Measurements from ENCODE around the gene KIR3DL1. TPM values are rescaled to one million over a fixed set of nuclear protein-coding genes. Genes with fewer than 3 reads are reported as not detected.
"Not testable (repeated sequence)": the region's sequence is repeated elsewhere in the genome, so short reads cannot be mapped to it uniquely, and the experiment has no call there.

The KIR3DL1 gene
- total RNA-seq, 2 experiments from 2014 or later, result not detected

- Mint-ChIP-seq H3K4me1 (peaks cover 10% of the 10 kb centered on the region), H3K36me3 (no peaks in the 10 kb centered on the region), H3K27ac (no peak overlapping the region), H3K9me3 (no peaks in the 10 kb centered on the region), H3K27me3 (peaks cover 59% of the 10 kb centered on the region), H3K4me3 (no peak overlapping the region)
- no peak for DNase-seq
Measured at GRCh38 chr19:54795758-54796157, 20.5 kb upstream of the KIR3DL1 start.

- no peak within 1 kb of the TSS for H3K4me3 Mint-ChIP-seq
- DNase-seq, result no peak
- no peaks in the 10 kb centered on the region for H3K36me3 Mint-ChIP-seq
- H3K4me1 Mint-ChIP-seq, result no peaks in the 10 kb centered on the region
- no peak within 1 kb of the TSS for H3K27ac Mint-ChIP-seq
- H3K27me3 Mint-ChIP-seq, result peaks cover 27% of the 10 kb centered on the region
- H3K9me3 Mint-ChIP-seq, result no peaks in the 10 kb centered on the region
Measured at GRCh38 chr19:54803410-54803809, 12.9 kb upstream of the KIR3DL1 start, which contains the start of gene KIR2DL4. Gene KIR2DL4, plus strand, starts transcription at chr19:54803610. Its CDS starts 42 bp downstream, at chr19:54803652.

- H3K27me3 Mint-ChIP-seq, result peaks cover 20% of the 10 kb centered on the region
Measured at GRCh38 chr19:54804101-54804500, 12.2 kb upstream of the KIR3DL1 start.

GRCh38 chr19:54804571-54804970, 11.7 kb upstream of the KIR3DL1 start:
- DNase-seq, result no peak
- Mint-ChIP-seq H3K27me3 (peaks cover 15% of the 10 kb centered on the region), H3K36me3 (no peaks in the 10 kb centered on the region), H3K27ac (no peak overlapping the region), H3K4me1 (no peaks in the 10 kb centered on the region), H3K9me3 (no peaks in the 10 kb centered on the region), H3K4me3 (no peak overlapping the region)

More at GRCh38 chr19:54804101-54804500, 12.2 kb upstream of the KIR3DL1 start:
- H3K9me3 Mint-ChIP-seq, result no peaks in the 10 kb centered on the region
- no peaks in the 10 kb centered on the region for H3K36me3 Mint-ChIP-seq
- no peaks in the 10 kb centered on the region for H3K4me1 Mint-ChIP-seq
- DNase-seq, result no peak
- H3K4me3 Mint-ChIP-seq, result no peak overlapping the region
- H3K27ac Mint-ChIP-seq, result no peak overlapping the region

GRCh38 chr19:54805665-54806515, 10.4 kb upstream of the KIR3DL1 start:
- Mint-ChIP-seq H3K4me1 (no peaks in the 10 kb centered on the region), H3K27ac (no peak overlapping the region), H3K36me3 (no peaks in the 10 kb centered on the region), H3K4me3 (no peak overlapping the region), H3K27me3 (peaks cover 11% of the 10 kb centered on the region), H3K9me3 (no peaks in the 10 kb centered on the region)
- DNase-seq, result no peak

GRCh38 chr19:54806516-54806838, 9.8 kb upstream of the KIR3DL1 start:
- H3K27ac Mint-ChIP-seq, result no peak overlapping the region
- H3K9me3 Mint-ChIP-seq, result no peaks in the 10 kb centered on the region
- no peak overlapping the region for H3K4me3 Mint-ChIP-seq
- no peaks in the 10 kb centered on the region for H3K36me3 Mint-ChIP-seq
- DNase-seq, result no peak
- peaks cover 11% of the 10 kb centered on the region for H3K27me3 Mint-ChIP-seq
- H3K4me1 Mint-ChIP-seq, result no peaks in the 10 kb centered on the region

GRCh38 chr19:54814571-54814970, 1.7 kb upstream of the KIR3DL1 start:
- H3K4me1 Mint-ChIP-seq, DNase-seq, H3K27ac Mint-ChIP-seq, H3K4me3 Mint-ChIP-seq, H3K9me3 Mint-ChIP-seq, H3K36me3 Mint-ChIP-seq, H3K27me3 Mint-ChIP-seq: not testable (repeated sequence)

GRCh38 chr19:54817670-54818536, 1.6 kb downstream of the KIR3DL1 start:
- no peaks in the 10 kb centered on the region for H3K4me1 Mint-ChIP-seq
- H3K4me3 Mint-ChIP-seq, result no peak overlapping the region

GRCh38 chr19:54824416-54824815, 8.1 kb downstream of the KIR3DL1 start:
- H3K4me1 Mint-ChIP-seq, H3K4me3 Mint-ChIP-seq, H3K36me3 Mint-ChIP-seq, H3K27ac Mint-ChIP-seq, H3K9me3 Mint-ChIP-seq, DNase-seq: not testable (repeated sequence)
- peaks cover 13% of the 10 kb centered on the region for H3K27me3 Mint-ChIP-seq

More at GRCh38 chr19:54817670-54818536, 1.6 kb downstream of the KIR3DL1 start:
- H3K27ac Mint-ChIP-seq, result no peak overlapping the region
- no peaks in the 10 kb centered on the region for H3K9me3 Mint-ChIP-seq
- no peaks in the 10 kb centered on the region for H3K36me3 Mint-ChIP-seq
- H3K27me3 Mint-ChIP-seq, result peaks cover 6% of the 10 kb centered on the region
- DNase-seq, result no peak

GRCh38 chr19:54825326-54825725, 9.1 kb downstream of the KIR3DL1 start:
- H3K9me3 Mint-ChIP-seq, DNase-seq, H3K27ac Mint-ChIP-seq, H3K4me3 Mint-ChIP-seq, H3K4me1 Mint-ChIP-seq, H3K36me3 Mint-ChIP-seq: not testable (repeated sequence)
- peaks cover 12% of the 10 kb centered on the region for H3K27me3 Mint-ChIP-seq

GRCh38 chr19:54828064-54828463, 11.8 kb downstream of the KIR3DL1 start:
- H3K4me3 Mint-ChIP-seq, H3K36me3 Mint-ChIP-seq, H3K27ac Mint-ChIP-seq, H3K4me1 Mint-ChIP-seq, H3K9me3 Mint-ChIP-seq, DNase-seq: not testable (repeated sequence)
- peaks cover 12% of the 10 kb centered on the region for H3K27me3 Mint-ChIP-seq

GRCh38 chr19:54832496-54832895, 16.2 kb downstream of the KIR3DL1 start, which contains the start of gene KIR2DS4:
Gene KIR2DS4, plus strand, starts transcription at chr19:54832676.
- not testable (repeated sequence) for H3K36me3 Mint-ChIP-seq, H3K9me3 Mint-ChIP-seq, H3K27ac Mint-ChIP-seq, H3K4me3 Mint-ChIP-seq, DNase-seq, H3K27me3 Mint-ChIP-seq, H3K4me1 Mint-ChIP-seq

- H3K36me3 Mint-ChIP-seq, H3K4me1 Mint-ChIP-seq, H3K27ac Mint-ChIP-seq, DNase-seq, H3K4me3 Mint-ChIP-seq, H3K27me3 Mint-ChIP-seq, H3K9me3 Mint-ChIP-seq: not testable (repeated sequence)
Measured at GRCh38 chr19:54835126-54835525, 18.9 kb downstream of the KIR3DL1 start.

GRCh38 chr19:54837522-54837921, 21.3 kb downstream of the KIR3DL1 start:
- H3K27ac Mint-ChIP-seq, result not testable (repeated sequence)

GRCh38 chr19:54843171-54843570, 26.9 kb downstream of the KIR3DL1 start:
- H3K4me1 Mint-ChIP-seq, DNase-seq, H3K27ac Mint-ChIP-seq, H3K4me3 Mint-ChIP-seq, H3K9me3 Mint-ChIP-seq, H3K27me3 Mint-ChIP-seq, H3K36me3 Mint-ChIP-seq: not testable (repeated sequence)

More at GRCh38 chr19:54837522-54837921, 21.3 kb downstream of the KIR3DL1 start:
- H3K4me3 Mint-ChIP-seq, H3K9me3 Mint-ChIP-seq, H3K36me3 Mint-ChIP-seq, H3K4me1 Mint-ChIP-seq, DNase-seq, H3K27me3 Mint-ChIP-seq: not testable (repeated sequence)
